HepG2 (cell line): ENCODE measurements around the gene NR1I2. TPM values are rescaled to one million over a fixed set of nuclear protein-coding genes. Genes with fewer than 3 reads are reported as not detected.
A peak's percentile ranks its signal among the peaks of the same experiment; 100 is the strongest.

ENCODE experiments used
- ARNTL ChIP-seq: sonication (generic); formaldehyde crosslinking; IDR thresholded peaks from 2 replicates; pipeline ENCODE4 v1.4.0; 2020; ENCODE audit warnings: mild to moderate bottlenecking, missing genetic modification reagents
- EHMT2 ChIP-seq: fragments of 200-600 bp; sonication (generic); IDR thresholded peaks from 2 replicates; pipeline ENCODE4 v1.7.0; 2017; ENCODE audit warnings: antibody characterized with exemption, low read depth, low read length, borderline replicate concordance
- HCFC1 ChIP-seq: fragments of 150-350 bp; IDR thresholded peaks from 2 replicates; pipeline ENCODE4 v1.6.1; 2014; ENCODE audit warnings: low read depth, low read length
- HNF4A ChIP-seq: sonication (generic); formaldehyde crosslinking; IDR thresholded peaks from 2 replicates; pipeline ENCODE4 v1.4.0; 2020; ENCODE audit warnings: missing genetic modification reagents
- NFE2L1 ChIP-seq: sonication (generic); formaldehyde crosslinking; IDR thresholded peaks from 2 replicates; pipeline ENCODE4 v1.4.0; 2020; ENCODE audit warnings: missing genetic modification reagents, mild to moderate bottlenecking, borderline replicate concordance
- SNAPC2 ChIP-seq: sonication (generic); formaldehyde crosslinking; IDR thresholded peaks from 2 replicates; pipeline ENCODE4 v1.8.1; 2022; ENCODE audit warnings: mild to moderate bottlenecking, missing genetic modification reagents
- SNAPC4 ChIP-seq: sonication (generic); formaldehyde crosslinking; IDR thresholded peaks from 2 replicates; pipeline ENCODE4 v1.4.0; 2020; ENCODE audit warnings: mild to moderate bottlenecking, missing genetic modification reagents
- STAT6 ChIP-seq: sonication (generic); formaldehyde crosslinking; IDR thresholded peaks from 2 replicates; pipeline ENCODE4 v1.4.0; 2020; ENCODE audit warnings: missing genetic modification reagents, mild to moderate bottlenecking, borderline replicate concordance
- ZBTB34 ChIP-seq: sonication (generic); formaldehyde crosslinking; IDR thresholded peaks from 2 replicates; pipeline ENCODE4 v1.8.0; 2022; ENCODE audit warnings: mild to moderate bottlenecking, missing genetic modification reagents
- ZBTB42 ChIP-seq: sonication (generic); formaldehyde crosslinking; IDR thresholded peaks from 2 replicates; pipeline ENCODE4 v1.5.0; 2020; ENCODE audit warnings: mild to moderate bottlenecking, missing genetic modification reagents
- ZEB1 ChIP-seq: IDR thresholded peaks from 2 replicates; pipeline ENCODE4 v1.6.1; 2012; ENCODE audit warnings: mild to moderate bottlenecking, low read depth, inconsistent platforms; ENCODE audit not compliant: insufficient replicate concordance
- ZKSCAN1 ChIP-seq: fragments of 150-350 bp; IDR thresholded peaks from 2 replicates; pipeline ENCODE4 v1.6.1; 2014; ENCODE audit warnings: low read length
- ZMYM3 ChIP-seq: sonication (generic); formaldehyde crosslinking; IDR thresholded peaks from 2 replicates; pipeline ENCODE4 v1.5.1; 2020; ENCODE audit warnings: mild to moderate bottlenecking, missing genetic modification reagents
- ZNF136 ChIP-seq: sonication (generic); formaldehyde crosslinking; IDR thresholded peaks from 2 replicates; pipeline ENCODE4 v1.8.1; 2022; ENCODE audit warnings: low read depth, mild to moderate bottlenecking, moderate library complexity, missing genetic modification reagents
- ZNF253 ChIP-seq: sonication (generic); formaldehyde crosslinking; IDR thresholded peaks from 2 replicates; pipeline ENCODE4 v1.8.0; 2022; ENCODE audit warnings: mild to moderate bottlenecking, missing genetic modification reagents, borderline replicate concordance
- ZNF503 ChIP-seq: sonication (generic); formaldehyde crosslinking; IDR thresholded peaks from 2 replicates; pipeline ENCODE4 v1.4.0; 2020; ENCODE audit warnings: missing genetic modification reagents
- ZNF570 ChIP-seq: sonication (generic); formaldehyde crosslinking; IDR thresholded peaks from 2 replicates; pipeline ENCODE4 v1.4.0; 2020; ENCODE audit warnings: mild to moderate bottlenecking, missing genetic modification reagents, borderline replicate concordance
- ZNF605 ChIP-seq: sonication (generic); formaldehyde crosslinking; IDR thresholded peaks from 2 replicates; pipeline ENCODE4 v1.8.0; 2022; ENCODE audit warnings: mild to moderate bottlenecking, missing genetic modification reagents
- ZNF792 ChIP-seq: IDR thresholded peaks from 2 replicates; pipeline ENCODE4 v1.6.1; 2016
- polyA plus RNA-seq, 8 experiments: library from polyadenylated mRNA; depleted of rRNA in 3 of 8; stranded (reverse) in 7 of 8; unstranded in 1 of 8; fragments of >200 nt; fragmentation: Illumina TruSeq in 4 of 8; extraction: Trizol in 4 of 8; gene quantifications; 2 replicates each; pipeline versions ENCODE4 v1.2.1 to v1.2.3, GENCODE V29; 2011 to 2016; ENCODE audit warnings: low read depth in 4 of 8, missing spikeins in 1 of 8, mixed read lengths in 1 of 8; ENCODE audit not compliant: insufficient read depth in 1 of 8
- total RNA-seq, 5 experiments: library from RNA; depleted of rRNA; stranded (reverse); fragments of >200 nt; fragmentation: Illumina TruSeq; extraction: Trizol; gene quantifications; 2 replicates each; pipeline ENCODE4 v1.2.3, GENCODE V29; 2016; ENCODE audit warnings: low read depth in 1 of 5

The NR1I2 gene
- total and polyA plus RNA-seq, 2 of the 13 experiments (the other 11 are each of a cell fraction or from before 2014, with no cell fraction given): 8.8 to 13.4 TPM

- no peak for TF ChIP-seq SNAPC4 (CRISPR knock-in tag)
- TF ChIP-seq SNAPC2 (CRISPR knock-in tag): no peak
- no peak for TF ChIP-seq ZEB1
- TF ChIP-seq ZMYM3: no peak
- no peak for TF ChIP-seq ARNTL
- no peak; the same call in 1 of the 2 replicates for TF ChIP-seq EHMT2
- no peak for TF ChIP-seq ZNF570 (CRISPR knock-in tag)
- TF ChIP-seq ZNF503 (CRISPR knock-in tag): no peak
- no peak for TF ChIP-seq ZNF253
- TF ChIP-seq ZBTB42 (CRISPR knock-in tag): no peak
- TF ChIP-seq HNF4A (CRISPR knock-in tag): peak; percentile 34; the same call in 1 of the 2 replicates
- TF ChIP-seq ZNF136 (CRISPR knock-in tag): no peak
- TF ChIP-seq ZKSCAN1: no peak
- TF ChIP-seq STAT6 (CRISPR knock-in tag): no peak
- TF ChIP-seq ZNF605 (CRISPR knock-in tag): no peak
- TF ChIP-seq NFE2L1: no peak
- TF ChIP-seq HCFC1: no peak
- no peak for TF ChIP-seq ZBTB34 (CRISPR knock-in tag)
- no peak for TF ChIP-seq ZNF792 (CRISPR knock-in tag)
Observed at GRCh38 chr3:119781330-119782198, at the start of gene NR1I2 (continued).
